ENCODE results near the gene BMP6. TPM values are rescaled to one million over a fixed set of nuclear protein-coding genes. Genes with fewer than 3 reads are reported as not detected.

BMP6 gene
- total RNA-seq, 1 experiment from 2014 or later: 0.28 TPM

DNA sequence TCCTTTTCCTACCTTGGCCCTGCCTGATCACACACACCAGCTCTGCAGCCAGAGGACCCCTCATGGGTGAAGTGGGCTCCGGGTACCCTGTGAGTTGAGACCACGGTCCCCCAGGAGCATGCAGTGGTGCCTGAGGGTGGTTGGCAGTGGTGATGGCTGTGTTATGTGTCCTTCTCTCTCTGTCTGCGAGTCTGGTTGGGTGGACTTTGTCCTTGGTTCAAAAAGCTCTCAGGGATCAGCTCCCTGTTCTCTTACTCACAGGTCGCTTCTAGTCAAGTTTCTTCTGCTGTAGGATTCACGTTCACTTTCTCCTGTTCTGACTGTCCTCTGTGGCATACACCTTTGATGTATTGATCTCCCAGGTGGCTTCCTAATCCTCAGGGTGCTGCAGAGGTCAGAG lies 100.1 kb downstream of the BMP6 start:
- H3T11ph ChIP-seq (ENCODE audit: low read length): no peak overlapping the region
- H4K5ac ChIP-seq (ENCODE audit: insufficient read length, low read depth, low read length): no peak overlapping the region
- no peak overlapping the region for H3K4ac ChIP-seq (ENCODE audit: low read depth, low read length)
- no peaks in the 10 kb centered on the region for H3K9me3 ChIP-seq (ENCODE audit: control insufficient read depth, low read depth, low read length)
- H2BK5ac ChIP-seq (ENCODE audit: insufficient read length, low read length): no peak overlapping the region
- no peak overlapping the region for H3K9ac ChIP-seq (ENCODE audit: extremely low read depth, insufficient read length, low read length)
- Mint-ChIP-seq H3K4me1 (peaks cover 17 to 28% of the 10 kb centered on the region in 2 experiments), H3K27ac (peak overlapping the region in 1 of 3 experiments; percentile 53; a peak in 2 of 7 replicates), H3K27me3 (ENCODE audit: low read depth) (no peaks in the 10 kb centered on the region; the same call in 1 of the 2 replicates), H3K9me3 (no peaks in the 10 kb centered on the region; a peak in 1 of 5 replicates), H3K36me3 (ENCODE audit: insufficient read depth in 1 of 3, low read depth in 3 of 3) (peaks cover 0 to 4% (median 0%) of the 10 kb centered on the region in 3 experiments; a peak in 2 of 7 replicates), H3K4me3 (no peak overlapping the region)
- no peak overlapping the region for H2BK20ac ChIP-seq (ENCODE audit: low read depth, low read length, poor library complexity, severe bottlenecking)
- H3K23me2 ChIP-seq (ENCODE audit: insufficient read length, low read depth, low read length, poor library complexity, severe bottlenecking): no peaks in the 10 kb centered on the region
- H3K56ac ChIP-seq (ENCODE audit: insufficient read length, low read depth, low read length): no peak overlapping the region
- H3K18ac ChIP-seq (ENCODE audit: insufficient read length, low read depth, low read length): no peak overlapping the region
- H3K79me2 ChIP-seq (ENCODE audit: insufficient read depth, low read length): no peaks in the 10 kb centered on the region
- no peaks in the 10 kb centered on the region for H4K20me1 ChIP-seq (ENCODE audit: control insufficient read depth, insufficient read depth, insufficient read length)
- H3K27ac ChIP-seq (ENCODE audit: insufficient read length, low read depth, low read length): no peak overlapping the region
- DNase-seq: no peak
- TF ChIP-seq, protein P1, sequence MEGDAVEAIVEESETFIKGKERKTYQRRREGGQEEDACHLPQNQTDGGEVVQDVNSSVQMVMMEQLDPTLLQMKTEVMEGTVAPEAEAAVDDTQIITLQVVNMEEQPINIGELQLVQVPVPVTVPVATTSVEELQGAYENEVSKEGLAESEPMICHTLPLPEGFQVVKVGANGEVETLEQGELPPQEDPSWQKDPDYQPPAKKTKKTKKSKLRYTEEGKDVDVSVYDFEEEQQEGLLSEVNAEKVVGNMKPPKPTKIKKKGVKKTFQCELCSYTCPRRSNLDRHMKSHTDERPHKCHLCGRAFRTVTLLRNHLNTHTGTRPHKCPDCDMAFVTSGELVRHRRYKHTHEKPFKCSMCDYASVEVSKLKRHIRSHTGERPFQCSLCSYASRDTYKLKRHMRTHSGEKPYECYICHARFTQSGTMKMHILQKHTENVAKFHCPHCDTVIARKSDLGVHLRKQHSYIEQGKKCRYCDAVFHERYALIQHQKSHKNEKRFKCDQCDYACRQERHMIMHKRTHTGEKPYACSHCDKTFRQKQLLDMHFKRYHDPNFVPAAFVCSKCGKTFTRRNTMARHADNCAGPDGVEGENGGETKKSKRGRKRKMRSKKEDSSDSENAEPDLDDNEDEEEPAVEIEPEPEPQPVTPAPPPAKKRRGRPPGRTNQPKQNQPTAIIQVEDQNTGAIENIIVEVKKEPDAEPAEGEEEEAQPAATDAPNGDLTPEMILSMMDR (conservative IDR thresholded peaks at IDR 0.05): no peak
- no peak overlapping the region for H2BK120ac ChIP-seq (ENCODE audit: low read depth, low read length, poor library complexity, severe bottlenecking)
- H2AK5ac ChIP-seq (ENCODE audit: insufficient read length, low read length): no peak overlapping the region
- no peak overlapping the region for H3K4me2 ChIP-seq (ENCODE audit: insufficient read depth, insufficient read length, low read length)
- H3K4me1 ChIP-seq (ENCODE audit: insufficient read depth, low read length): no peaks in the 10 kb centered on the region
- no peak overlapping the region for H4K8ac ChIP-seq (replicated peaks; ENCODE audit: insufficient read length, low read depth, low read length)
- H3K27me3 ChIP-seq (ENCODE audit: insufficient read depth, low read length): no peaks in the 10 kb centered on the region
- H2BK15ac ChIP-seq (ENCODE audit: low read depth, low read length): no peak overlapping the region
- no peak overlapping the region for H2AFZ ChIP-seq (ENCODE audit: low read length)
- no CpG with 5 or more reads among the region's 5 CpGs for WGBS (ENCODE audit: extremely low coverage, insufficient read length, low lambda C conversion rate)
- no peak overlapping the region for H3K14ac ChIP-seq (ENCODE audit: insufficient read depth, low read length)
- no peaks in the 10 kb centered on the region for H3K79me1 ChIP-seq (ENCODE audit: insufficient read depth, low read depth, low read length, poor library complexity, severe bottlenecking)
- no peak overlapping the region for H2BK12ac ChIP-seq (ENCODE audit: insufficient read length, low read depth, low read length)
- no peak overlapping the region for H4K91ac ChIP-seq (ENCODE audit: insufficient read length, low read depth, low read length)
- no peak overlapping the region for H3K23ac ChIP-seq (ENCODE audit: insufficient read length, low read depth, low read length)
